ENCODE measurements around the gene AKIRIN1.

DNA sequence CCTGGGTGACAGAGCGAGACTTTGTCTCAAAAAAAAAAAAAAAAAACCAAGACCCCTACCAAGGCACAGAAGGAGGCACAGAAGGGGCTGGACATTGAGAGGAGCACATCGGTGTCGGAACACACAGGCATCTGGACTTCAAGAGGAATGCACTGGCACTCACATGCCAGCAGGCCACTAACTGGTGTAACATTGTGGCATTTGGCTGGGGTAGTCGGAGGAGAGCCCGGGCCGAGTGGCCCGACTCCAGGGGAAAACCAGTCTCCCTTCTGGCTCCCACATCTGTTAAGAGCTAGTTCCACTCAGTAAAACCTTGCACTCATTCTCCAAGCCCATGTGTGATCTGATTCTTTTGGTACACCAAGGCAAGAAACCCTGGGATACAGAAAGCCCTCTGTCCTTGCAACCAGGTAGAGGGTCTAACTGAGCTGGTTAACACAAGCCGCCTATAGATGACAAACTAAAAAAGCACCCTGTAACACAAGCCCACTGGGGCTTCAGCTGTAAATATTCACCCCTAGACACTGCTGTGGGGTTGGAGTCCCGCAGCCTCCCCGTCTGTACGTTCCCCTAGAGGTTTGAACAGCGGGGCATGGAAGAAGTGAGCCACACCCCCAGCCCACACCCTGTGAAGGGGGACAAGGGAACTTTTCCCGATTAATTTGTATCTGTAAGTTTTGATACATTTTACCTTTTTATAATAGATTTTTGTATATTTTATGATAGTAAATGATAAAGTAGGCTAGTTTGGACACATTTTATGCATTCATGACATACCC lies 17.2 kb upstream of the AKIRIN1 start:
- TF ChIP-seq, protein P1, sequence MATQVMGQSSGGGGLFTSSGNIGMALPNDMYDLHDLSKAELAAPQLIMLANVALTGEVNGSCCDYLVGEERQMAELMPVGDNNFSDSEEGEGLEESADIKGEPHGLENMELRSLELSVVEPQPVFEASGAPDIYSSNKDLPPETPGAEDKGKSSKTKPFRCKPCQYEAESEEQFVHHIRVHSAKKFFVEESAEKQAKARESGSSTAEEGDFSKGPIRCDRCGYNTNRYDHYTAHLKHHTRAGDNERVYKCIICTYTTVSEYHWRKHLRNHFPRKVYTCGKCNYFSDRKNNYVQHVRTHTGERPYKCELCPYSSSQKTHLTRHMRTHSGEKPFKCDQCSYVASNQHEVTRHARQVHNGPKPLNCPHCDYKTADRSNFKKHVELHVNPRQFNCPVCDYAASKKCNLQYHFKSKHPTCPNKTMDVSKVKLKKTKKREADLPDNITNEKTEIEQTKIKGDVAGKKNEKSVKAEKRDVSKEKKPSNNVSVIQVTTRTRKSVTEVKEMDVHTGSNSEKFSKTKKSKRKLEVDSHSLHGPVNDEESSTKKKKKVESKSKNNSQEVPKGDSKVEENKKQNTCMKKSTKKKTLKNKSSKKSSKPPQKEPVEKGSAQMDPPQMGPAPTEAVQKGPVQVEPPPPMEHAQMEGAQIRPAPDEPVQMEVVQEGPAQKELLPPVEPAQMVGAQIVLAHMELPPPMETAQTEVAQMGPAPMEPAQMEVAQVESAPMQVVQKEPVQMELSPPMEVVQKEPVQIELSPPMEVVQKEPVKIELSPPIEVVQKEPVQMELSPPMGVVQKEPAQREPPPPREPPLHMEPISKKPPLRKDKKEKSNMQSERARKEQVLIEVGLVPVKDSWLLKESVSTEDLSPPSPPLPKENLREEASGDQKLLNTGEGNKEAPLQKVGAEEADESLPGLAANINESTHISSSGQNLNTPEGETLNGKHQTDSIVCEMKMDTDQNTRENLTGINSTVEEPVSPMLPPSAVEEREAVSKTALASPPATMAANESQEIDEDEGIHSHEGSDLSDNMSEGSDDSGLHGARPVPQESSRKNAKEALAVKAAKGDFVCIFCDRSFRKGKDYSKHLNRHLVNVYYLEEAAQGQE (IDR thresholded peaks at IDR 0.05; ENCODE audit: low read depth): no peak
- TF ChIP-seq, protein P2, sequence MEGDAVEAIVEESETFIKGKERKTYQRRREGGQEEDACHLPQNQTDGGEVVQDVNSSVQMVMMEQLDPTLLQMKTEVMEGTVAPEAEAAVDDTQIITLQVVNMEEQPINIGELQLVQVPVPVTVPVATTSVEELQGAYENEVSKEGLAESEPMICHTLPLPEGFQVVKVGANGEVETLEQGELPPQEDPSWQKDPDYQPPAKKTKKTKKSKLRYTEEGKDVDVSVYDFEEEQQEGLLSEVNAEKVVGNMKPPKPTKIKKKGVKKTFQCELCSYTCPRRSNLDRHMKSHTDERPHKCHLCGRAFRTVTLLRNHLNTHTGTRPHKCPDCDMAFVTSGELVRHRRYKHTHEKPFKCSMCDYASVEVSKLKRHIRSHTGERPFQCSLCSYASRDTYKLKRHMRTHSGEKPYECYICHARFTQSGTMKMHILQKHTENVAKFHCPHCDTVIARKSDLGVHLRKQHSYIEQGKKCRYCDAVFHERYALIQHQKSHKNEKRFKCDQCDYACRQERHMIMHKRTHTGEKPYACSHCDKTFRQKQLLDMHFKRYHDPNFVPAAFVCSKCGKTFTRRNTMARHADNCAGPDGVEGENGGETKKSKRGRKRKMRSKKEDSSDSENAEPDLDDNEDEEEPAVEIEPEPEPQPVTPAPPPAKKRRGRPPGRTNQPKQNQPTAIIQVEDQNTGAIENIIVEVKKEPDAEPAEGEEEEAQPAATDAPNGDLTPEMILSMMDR (IDR thresholded peaks at IDR 0.05 in 2 of 3, conservative IDR thresholded peaks at IDR 0.05 in 1 of 3; ENCODE audit: borderline replicate concordance in 1 of 3, insufficient read depth in 1 of 3, low read depth in 2 of 3, low read length in 2 of 3): no peak
- no peak for TF ChIP-seq POLR2A (IDR thresholded peaks at IDR 0.05; ENCODE audit: borderline replicate concordance, extremely low read depth, insufficient read depth, insufficient read length)
- TF ChIP-seq SP1 (IDR thresholded peaks at IDR 0.05; ENCODE audit: low read depth): no peak
- no peak for TF ChIP-seq MAX (IDR thresholded peaks at IDR 0.05)
- TF ChIP-seq POLR2AphosphoS5 (IDR thresholded peaks at IDR 0.05; ENCODE audit: low read depth, low read length): no peak
- no peak for TF ChIP-seq EZH2 (IDR thresholded peaks at IDR 0.05)
